NCI-H1105 treated with DMSO at 0.1 percent for 48 hours (cell line): ENCODE data around the gene CCDC117.
"Not testable (repeated sequence)": the region's sequence is repeated elsewhere in the genome, so short reads cannot be mapped to it uniquely, and the experiment has no call there.

Experiments
- DNase-seq: peaks from one replicate; lab custom pipeline; 2025; lab: John Stamatoyannopoulos, UW

CCDC117 gene

DNA sequence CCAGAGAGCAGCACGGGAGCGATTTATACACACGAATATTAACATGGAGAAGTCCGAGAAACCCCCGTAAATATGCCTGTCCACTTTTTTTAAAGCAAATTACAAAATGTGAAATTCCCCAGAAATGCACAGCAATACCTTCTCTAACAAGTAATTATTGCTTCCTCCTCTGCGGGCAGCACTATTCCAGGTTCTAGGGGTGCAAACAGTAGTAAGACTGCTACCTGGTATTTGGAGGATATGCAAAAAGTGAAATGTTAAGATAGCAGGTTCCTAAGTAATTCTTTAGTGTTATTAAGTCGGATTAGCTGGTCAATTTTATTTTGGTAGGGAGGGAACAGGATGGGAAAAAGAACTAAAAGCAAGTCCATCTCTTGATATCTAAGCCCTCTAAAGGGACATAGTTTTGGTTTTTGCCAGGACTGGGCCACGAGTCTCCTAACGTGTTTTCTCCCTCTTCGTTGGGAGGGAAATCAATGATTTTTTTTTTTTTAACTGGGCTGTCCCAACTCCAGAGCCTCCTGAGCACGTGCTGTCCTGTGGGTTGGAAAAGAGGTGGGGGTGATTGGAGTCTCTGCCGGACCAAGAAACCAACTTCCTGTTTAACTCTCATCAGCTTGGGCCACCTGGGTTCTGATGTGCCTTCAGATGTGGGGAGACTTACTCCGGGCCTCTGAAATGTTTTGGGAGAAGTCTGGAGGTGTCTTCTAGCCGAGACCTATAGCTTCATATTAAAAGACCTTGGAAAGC lies 29.5 kb downstream of the CCDC117 start:
- DNase-seq, result no peak

DNA sequence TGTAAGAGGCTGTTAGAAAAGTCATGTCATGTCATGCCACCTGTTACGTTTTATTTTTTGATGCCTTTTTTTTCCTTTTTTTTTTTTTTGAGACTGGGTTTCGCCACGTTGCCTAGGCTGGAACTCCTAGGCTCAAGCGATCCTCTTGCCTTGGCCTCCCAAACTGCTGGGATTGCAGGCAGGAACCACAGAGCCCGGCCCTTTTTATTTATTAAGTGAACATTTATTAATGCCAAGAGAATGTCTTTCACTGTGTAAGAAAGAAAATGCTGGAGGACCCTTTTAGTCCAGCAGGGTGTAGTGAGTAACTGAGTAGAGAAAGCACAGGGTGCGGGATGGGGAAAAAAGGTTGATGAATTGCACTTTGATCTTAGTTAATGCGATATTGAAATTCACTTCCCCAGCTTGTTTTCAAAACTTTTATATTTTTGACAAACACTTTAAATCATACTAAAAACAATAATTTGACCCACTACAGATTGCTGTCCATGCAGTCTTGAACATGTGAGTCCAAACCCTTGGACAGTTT lies 30.2 kb downstream of the CCDC117 start:
- no peak for DNase-seq

DNA sequence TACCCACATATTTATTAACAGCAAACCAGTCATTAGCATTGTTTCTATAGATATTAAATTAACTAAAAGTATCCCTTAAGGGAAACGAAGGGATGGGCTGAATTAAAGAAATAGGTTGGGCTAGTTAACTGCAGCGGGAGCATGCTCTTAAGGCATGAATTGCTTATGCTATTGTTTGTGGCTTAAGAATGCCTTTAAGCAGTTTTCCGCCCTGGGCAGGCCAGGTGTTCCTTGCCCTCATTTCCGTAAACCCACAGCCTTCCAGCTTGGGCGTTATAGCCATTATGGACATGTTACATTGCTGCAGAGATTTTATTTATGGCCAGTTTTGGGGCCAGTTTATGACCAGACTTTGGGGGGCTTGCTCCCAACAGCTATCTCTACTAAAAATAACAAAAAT lies 32.9 kb downstream of the CCDC117 start:
- DNase-seq, result not testable (repeated sequence)

DNA sequence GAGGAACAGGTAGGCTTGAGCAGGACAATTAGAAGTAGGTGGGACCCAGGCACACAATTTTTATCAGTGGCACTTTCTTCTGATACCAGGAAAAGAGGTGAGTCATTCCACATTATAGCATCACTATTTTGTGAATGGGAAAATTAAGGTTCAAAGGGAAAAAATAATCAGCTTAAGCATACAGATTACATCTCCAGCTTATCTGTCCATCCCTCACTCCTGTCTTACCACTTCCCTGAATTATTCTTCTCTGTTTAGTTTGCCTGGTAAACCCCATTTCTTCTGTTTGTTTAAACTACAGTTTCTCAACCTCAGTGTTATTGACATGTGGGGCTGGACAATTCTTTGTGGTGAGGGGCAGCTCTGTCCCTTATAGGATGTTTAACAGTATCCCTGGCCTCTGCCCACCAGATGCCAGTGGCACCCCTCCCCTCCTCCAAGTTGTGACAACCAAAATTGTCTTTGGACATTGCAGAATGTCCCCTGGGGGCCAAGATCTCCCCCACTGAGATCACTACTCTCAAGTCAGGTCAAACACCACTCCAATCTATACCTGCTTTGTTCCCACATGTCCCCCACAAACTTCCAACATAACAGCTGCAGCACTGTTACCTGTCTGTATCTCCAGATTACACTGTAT lies 36.3 kb downstream of the CCDC117 start:
- DNase-seq, result no peak

DNA sequence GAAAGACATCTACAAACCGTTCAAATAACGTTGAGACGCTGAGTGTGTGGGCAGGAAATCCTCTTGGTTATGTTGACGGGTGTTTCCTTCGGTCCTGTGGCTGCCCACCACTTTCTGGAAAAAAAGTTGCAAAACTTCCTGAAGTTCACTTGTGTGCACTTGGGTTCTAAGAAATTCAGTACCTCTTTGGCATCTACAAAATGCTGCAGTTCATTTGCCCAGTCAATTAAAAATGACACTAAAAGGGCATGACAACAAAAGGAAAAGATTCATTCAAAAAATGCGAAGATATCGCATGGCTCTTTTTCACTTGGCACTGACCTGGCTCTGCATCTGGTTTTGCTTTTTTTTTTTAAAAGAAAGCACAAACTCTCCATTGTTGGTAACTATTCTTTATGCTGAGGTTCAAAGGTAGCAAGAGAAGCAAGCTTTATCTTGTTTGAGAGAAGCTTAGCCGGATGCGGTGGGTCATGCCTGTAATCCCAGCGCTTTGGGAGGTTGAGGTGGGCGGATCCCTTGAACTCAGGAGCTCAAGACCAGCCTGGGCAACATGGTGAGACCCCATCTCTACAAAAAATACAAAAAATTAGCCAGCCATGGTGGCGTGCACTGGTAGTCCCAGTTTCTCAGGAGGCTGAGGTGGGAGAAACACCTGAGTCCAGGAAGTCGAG lies 38.5 kb downstream of the CCDC117 start:
- DNase-seq, result no peak

DNA sequence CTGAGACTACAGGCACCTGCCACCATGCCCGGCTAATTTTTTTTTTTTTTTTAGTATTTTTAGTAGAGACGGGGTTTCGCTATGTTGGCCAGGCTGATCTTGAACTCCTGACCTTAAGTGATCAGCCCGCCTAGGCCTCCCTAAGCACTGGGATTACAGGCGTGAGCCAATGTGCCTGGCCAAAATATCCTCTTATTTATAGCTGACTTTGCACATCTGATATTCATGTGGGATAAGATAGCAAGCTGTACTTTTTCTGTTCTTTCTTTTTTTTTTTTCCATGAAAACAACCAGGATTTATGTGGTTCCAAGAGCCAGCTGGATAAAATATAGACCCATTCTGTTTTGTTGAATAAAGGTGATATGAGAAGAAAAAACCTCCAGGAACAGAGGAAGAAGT lies 40.0 kb downstream of the CCDC117 start:
- no peak for DNase-seq

DNA sequence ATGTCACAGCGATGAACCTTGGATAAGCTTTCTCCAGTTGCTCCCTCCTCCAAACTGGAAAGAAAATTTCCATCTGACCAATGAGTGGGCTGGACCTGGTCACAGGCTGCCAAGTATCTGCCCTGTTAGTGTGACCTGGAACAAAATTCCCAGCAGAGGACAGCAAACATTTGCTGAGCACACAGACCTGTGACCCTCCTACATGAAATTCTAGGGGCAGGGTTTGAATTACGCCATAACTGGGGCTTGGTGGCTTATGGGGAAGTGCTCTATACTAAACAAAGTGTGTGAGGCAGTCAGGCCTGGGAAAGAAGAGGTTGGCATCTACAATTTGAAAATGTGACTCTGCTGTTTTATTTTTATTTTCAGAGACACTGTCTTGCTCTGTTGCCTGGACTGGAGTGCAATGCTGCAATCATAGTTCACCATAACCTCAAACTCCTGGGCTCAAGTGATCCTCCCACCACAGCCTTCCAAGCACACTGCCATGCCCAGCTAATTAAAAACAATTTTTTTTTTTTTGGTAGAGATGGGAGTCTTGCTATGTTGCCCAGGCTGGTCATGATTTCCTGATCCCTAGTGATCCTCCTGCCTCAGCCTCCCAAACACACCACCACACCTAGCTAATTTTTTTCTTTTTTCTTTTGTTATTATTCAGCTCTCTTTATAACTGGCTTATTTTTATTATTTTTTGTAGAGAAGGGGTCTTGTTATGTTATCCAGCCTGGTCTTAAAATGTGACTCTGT lies 41.5 kb downstream of the CCDC117 start:
- DNase-seq, result no peak

DNA sequence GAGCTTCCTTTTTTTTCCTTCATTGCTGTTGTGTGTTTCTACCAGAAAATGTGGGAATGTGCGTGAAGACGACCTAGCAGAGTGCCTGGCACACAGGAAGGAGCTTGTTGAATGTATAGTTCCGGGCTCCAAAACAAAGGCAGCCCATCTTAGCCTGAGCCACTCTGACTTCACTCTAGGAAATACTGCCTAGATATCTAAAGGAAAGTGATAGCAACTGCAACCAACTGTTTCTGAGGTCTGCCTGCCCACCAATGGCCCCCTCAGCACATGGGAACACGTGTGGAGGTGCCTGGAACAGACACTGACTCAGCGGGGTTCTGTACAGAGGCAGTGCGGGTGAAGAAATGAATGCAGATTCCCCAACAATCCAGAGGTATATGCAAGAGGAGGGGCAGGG lies 42.6 kb downstream of the CCDC117 start:
- no peak for DNase-seq

DNA sequence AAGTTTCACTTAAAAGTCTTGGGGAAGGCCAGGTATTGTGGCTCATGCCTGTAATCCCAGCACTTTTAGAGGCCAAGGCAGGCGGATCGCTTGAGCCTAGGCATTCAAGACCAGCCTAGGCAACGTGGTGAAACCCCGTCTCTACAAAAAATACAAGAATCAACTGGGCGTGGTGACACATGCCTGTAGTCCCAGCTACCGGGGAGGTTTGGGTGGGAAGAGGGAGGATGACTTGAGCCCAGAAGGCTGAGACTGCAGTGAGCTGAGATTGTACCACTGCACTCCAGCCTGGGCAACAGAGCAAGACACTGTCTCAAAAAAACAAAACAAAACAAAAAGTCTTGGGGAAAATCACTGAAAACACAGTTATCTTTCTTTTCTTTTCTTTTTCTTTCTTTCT lies 43.2 kb downstream of the CCDC117 start:
- no peak for DNase-seq

DNA sequence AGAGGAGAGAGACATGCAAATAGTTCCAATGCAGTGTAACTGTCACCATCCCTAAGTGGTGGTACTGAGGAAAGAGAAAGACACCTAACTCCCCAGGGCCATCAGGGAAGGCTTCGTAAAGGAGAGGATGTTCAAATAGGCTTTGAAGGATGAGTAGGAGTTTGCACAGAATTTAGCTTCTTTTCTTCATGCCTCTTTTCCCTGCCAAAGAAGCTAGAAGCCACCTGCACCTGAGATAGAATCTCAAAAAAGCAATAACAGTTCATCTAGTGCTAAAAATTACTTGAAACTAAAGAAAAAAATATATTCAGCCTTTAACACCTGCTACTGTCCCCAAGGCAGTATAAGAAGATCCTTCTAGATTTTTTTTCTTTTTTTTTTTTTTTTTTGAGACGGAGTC lies 44.6 kb downstream of the CCDC117 start:
- no peak for DNase-seq

DNA sequence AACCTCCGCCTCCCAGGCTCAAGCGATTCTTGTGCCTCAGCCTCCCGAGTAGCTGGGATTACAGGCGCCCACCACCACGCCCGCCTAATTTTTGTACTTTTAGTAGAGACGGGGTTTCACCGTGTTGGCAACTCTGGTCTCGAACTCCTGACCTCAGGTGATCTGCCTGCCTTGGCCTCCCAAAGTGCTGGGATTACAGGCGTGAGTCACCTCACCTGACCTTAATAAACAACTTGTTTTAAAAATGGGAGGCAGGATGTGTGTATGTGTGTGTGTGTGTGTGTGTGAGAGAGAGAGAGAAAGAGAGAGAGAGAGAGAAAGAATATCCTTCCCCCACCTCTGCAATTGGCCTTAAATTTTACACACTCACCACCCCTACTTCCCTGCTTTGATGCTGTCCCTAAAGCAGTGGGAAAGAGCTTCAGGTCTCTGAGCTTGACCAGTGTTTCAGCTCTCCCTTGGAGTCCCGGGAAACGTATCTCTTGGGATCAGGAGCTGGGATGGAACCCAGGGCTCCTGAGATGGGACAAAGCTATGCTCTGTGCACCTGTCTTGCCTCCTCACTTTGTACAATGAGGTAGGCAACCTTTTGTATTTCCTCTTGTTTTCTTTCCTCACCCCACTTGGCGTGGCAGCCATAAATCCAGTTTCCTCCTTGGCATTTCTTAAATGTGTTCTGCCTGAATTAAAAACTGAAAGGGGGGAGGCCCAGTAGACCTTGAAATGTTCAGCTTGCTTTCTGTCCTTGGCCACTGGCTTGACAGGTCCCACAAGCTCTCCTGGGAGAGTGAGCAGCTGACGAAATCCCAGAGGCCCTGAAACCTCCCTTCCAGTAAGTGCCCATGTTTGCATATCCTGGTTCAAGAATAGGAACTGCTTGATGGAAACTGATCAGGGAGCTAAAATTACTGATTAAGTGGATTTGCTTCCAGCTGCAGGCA lies 45.7 kb downstream of the CCDC117 start:
- no peak for DNase-seq

DNA sequence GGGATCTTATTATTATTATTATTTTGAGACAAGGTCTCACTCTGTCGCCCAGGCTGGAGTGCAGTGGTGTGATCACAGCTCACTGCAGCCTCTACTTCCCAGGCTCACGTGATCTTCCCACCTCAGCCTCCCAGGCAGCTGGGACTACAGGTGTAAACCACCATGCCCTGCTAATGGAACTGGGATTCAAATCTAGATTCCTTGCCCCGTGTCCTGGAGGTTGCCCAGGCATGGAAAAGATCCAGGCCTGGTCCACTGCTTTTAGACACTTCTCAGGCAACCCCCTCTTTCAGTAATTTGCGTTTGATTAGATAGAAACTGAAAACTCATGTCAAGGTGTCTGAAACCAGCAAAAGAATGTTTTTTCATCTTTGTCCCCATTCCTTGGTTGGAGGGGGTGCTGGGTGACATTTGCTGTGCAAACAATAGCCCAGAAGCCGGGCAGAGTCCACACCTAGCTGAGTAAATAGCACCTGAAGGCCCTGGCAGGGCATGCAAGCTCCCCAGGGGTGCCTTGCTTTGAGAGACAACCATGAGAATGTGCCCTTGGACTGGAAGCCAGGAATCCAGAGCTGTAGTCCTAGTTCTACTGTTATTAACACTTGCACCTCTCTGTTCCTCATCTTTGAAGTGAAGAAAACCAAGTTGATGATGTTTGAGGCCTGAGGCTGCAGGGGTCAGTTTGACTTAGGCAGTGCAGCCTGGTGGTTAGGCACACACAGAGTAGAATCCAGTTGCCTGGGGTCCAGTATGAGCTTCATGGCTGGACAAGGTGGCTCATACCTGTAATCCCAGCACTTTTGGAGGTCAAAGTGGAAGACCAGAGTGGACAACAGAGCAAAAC lies 47.0 kb downstream of the CCDC117 start:
- DNase-seq, result no peak

DNA sequence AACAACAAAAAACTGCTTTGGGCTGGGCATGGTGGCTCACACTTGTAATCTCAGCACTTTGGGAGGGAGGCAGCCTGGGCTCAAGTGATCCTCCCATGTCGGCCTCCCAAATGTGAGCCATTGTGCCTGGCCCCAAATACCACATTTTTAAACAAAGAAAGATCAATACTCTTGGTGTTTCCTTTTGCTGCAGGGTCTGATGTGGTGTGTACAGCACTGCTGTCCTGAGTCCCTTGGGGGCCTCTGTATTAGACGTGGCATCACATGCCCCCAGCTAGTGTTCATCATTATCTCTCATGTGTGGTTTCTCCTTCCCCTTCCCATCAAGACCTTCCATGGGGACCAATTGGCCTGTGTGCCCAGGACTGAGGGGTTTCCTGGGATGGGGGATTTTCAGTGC lies 48.4 kb downstream of the CCDC117 start:
- no peak for DNase-seq

DNA sequence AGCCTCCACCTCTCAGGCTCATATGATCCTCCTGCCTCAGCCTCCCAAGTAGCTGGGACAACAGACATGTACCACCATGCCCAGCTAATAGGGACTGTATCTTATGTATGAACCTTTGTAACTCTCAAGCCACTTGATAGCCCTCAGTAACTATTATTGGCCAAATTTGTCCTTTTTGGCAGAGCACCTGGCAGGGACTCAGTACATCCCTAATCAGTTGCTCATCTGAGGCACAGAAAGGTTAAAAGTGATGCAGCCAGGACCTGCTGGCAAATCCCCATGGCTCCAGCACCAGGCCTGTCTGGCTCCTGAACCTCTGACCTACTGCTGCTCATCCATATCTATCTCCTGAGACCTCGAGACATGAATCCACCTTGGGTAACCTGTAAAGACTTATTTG lies 49.0 kb downstream of the CCDC117 start:
- DNase-seq, result no peak

DNA sequence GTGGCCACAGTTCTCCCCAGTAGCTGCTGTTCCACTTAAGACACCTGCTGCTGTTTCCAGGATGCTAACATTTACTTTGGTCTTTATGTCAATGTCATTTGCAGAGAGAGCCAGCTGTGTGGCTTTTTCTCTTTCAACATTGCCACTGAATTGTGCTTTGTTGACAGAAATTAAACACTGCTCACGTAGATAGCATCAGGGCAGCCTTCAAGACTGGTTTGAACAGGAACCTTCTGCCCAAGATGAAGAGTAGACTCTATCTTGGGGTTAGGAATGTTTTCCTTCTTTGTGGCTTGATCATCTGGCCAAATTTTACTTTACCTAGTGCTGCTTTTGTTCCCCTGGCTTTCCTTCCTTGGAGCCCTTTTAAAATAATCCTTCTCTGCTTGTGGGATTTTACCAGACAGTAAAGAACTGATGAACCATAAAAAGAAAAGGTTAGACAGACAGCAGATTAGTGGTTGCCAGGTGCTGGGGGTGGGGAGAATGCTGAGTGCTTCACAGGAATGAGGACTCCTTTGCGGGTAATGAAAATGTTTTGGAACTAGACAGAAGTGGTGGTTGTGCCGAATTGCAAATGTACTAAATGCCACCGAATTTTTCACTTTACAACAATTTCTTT lies 50.5 kb downstream of the CCDC117 start:
- DNase-seq, result peak; percentile 66

DNA sequence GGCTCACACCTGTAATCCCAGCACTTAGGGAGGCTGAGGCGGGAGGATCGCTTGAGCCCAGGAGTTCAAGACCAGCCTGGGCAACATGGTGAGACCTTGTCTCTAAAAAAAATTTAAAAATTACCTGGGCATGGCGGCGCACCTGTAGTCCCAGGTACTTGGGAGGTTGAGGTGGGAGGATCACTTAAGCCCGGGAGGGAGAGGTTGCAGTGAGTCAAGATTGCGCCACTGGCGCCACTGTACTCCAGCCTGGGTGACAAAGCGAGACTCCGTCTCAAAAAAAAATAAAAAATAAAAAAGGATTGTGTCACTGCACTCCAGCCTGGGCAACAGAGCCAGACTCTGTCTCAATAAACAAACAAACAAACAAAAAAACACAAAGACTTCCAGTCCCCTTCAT lies 52.0 kb downstream of the CCDC117 start:
- DNase-seq, result not testable (repeated sequence)

DNA sequence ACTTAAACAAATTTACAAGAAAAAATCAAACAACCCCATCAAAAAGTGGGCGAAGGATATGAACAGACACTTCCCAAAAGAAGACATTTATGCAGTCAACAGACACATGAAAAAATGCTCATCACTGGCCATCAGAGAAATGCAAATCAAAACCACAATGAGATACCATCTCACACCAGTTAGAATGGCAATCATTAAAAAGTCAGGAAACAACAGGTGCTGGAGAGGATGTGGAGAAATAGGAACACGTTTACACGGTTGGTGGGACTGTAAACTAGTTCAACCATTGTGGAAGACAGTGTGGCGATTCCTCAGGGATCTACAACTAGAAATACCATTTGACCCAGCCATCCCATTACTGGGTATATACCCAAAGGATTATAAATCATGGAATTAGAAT lies 53.9 kb downstream of the CCDC117 start:
- DNase-seq, result not testable (repeated sequence)

DNA sequence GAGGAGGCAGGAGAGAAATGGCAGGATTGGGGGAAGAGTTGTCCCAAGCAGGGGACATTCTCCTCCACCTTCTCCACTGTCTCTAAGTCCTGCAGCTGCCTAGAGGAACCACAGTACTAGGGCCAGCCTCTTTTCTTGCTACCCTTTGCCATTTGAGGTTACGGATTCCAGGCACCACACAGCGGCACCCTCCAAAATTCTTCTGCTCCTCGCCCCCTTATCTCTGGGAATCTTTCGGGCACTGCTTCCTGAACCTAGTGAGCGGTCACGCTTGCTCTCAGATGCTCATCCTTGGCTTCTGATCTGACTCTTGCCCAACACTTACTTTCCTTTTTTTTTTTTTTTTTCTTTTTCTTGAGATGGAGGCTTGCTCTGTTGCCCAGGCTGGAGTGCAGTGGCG lies 54.4 kb downstream of the CCDC117 start:
- no peak for DNase-seq

DNA sequence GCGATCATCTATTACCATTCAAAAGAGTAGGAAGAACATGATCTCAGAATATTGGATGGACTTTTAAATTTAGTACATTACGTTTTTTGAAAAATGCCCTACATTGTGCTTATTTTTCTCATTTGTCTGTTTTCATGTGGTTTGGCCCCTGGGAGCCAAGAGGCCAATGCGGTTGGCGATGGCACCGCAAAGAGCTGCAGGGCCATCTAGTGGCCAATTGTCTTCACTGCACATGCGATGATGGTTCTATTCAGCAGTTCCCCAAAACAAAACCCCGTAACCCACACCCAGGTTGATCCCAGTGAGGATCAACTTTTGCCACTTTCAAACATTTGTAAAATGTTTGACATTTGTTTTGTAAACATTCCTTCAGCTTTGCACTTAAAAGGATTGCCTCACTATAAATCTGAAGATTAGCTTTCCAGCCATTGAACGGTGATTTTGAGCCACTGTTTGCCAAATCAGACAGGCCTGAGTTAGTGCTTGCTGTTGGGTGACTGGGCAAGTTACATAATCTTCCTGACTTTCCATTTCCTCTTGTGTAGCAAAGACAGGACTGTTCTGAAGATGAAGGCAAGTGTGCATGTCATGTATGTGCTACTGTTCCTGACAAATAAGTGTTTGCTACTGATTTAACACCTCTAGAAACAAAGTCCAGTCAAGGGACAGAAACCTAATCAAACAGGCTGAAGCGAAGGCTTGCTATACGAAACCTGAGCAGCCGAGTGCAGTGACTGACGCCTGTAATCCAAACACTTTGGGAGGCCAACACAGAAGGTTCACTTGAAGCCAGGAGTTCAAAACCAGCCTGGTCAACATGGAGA lies 57.1 kb downstream of the CCDC117 start:
- peak; percentile 53 for DNase-seq
